MG63 (cell line): ENCODE results near the gene FFAR3. TPM values are rescaled to one million over a fixed set of nuclear protein-coding genes. Genes with fewer than 3 reads are reported as not detected.

ENCODE experiments used
- DNase-seq: peaks from one replicate; pipeline ENCODE4 v3.0.0-alpha.2; 2020
- H3K27me3 ChIP-seq: fragments of 250-450 bp; sonication (Bioruptor Pico); 2 replicates; pipeline ENCODE4 v1.5.1; 2020; ENCODE audit warnings: mild to moderate bottlenecking, moderate library complexity
- H3K36me3 ChIP-seq: fragments of 250-450 bp; sonication (Bioruptor Pico); 2 replicates; pipeline ENCODE4 v1.5.1; 2020; ENCODE audit warnings: mild to moderate bottlenecking, moderate library complexity
- H3K4me3 ChIP-seq: fragments of 250-450 bp; sonication (Bioruptor Pico); 2 replicates; pipeline ENCODE4 v1.5.1; 2020; ENCODE audit warnings: mild to moderate bottlenecking, moderate library complexity
- H3K9me3 ChIP-seq: fragments of 250-450 bp; sonication (Bioruptor Pico); 2 replicates; pipeline ENCODE4 v1.5.1; 2020; ENCODE audit warnings: mild to moderate bottlenecking, moderate library complexity
- total RNA-seq: library from RNA; depleted of rRNA; stranded (reverse); fragments of >200 nt; shearing (Covaris generic); gene quantifications from 2 replicates; pipeline ENCODE4 v1.2.3, GENCODE V29; 2014; ENCODE audit warnings: low replicate concordance; rRNA removed

The FFAR3 gene, protein sequence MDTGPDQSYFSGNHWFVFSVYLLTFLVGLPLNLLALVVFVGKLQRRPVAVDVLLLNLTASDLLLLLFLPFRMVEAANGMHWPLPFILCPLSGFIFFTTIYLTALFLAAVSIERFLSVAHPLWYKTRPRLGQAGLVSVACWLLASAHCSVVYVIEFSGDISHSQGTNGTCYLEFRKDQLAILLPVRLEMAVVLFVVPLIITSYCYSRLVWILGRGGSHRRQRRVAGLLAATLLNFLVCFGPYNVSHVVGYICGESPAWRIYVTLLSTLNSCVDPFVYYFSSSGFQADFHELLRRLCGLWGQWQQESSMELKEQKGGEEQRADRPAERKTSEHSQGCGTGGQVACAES
- total RNA-seq = not detected in 2 replicates

DNA sequence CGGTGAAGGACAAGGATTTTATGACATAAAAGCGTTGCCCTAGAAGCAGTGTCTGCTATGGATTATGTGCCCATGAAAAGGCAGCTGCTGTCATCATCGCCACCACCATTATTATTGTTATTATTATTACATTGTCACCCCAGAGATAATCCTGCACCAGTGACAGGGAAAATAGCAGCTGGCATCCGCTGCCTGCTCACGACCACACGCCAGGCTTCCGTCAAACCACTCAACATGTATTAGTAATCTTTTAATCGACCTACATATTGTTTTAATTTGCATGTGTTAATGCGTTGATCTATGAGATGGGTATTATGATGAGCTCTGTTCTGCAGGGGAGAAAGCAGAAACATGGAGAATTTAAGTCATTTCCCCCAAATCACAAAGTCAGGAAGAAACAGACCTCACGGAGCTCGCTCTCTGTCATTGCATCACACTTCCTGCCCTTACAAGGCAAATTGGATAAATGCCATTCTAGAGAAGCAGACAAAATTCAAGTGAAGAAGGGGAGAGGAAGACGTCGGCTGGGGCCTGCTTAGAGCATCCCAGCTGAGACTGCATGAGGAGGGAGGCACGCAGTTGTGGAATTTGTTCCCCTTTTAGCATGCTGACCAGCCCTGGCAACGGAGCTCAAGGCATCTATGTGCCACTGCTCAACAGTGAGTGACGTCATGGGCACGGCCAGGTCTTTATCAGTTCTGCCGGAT lies at the start of gene FFAR3:
FFAR3 (plus strand) TSS at position 594 of the 707 bp plus-strand sequence. CDS start 431 bp downstream, outside the sequence.
- Histone ChIP-seq H3K9me3 (no peaks in the 10 kb centered on the region), H3K4me3 (no peak within 1 kb of the TSS), H3K36me3 (no peaks in the 10 kb centered on the region), H3K27me3 (peaks cover 34% of the 10 kb centered on the region)
- no peak for DNase-seq

DNA sequence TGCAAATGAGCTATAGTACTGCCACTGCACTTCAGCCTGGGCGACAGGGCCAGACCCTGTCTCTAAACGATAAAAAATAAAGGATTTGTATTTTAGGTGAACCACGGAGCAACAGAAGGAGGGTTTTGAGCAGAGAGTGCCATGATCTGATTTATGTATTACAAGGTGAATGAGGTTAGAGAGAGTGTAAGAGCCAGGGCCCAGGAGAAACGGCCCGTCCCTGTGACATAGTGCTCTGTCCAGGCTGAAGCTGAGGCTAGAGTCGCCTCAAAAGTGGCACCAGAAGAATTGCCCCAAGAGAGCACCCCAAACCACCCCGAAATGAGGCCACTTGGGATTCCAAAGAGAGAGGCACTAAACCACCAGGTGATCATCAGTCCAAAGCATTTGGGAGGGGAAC lies 49.4 kb upstream of the FFAR3 start:
- H3K27me3 ChIP-seq = no peaks in the 10 kb centered on the region
- H3K36me3 ChIP-seq = no peaks in the 10 kb centered on the region
- H3K4me3 ChIP-seq = no peak overlapping the region
- H3K9me3 ChIP-seq = no peaks in the 10 kb centered on the region
- no peak for DNase-seq

DNA sequence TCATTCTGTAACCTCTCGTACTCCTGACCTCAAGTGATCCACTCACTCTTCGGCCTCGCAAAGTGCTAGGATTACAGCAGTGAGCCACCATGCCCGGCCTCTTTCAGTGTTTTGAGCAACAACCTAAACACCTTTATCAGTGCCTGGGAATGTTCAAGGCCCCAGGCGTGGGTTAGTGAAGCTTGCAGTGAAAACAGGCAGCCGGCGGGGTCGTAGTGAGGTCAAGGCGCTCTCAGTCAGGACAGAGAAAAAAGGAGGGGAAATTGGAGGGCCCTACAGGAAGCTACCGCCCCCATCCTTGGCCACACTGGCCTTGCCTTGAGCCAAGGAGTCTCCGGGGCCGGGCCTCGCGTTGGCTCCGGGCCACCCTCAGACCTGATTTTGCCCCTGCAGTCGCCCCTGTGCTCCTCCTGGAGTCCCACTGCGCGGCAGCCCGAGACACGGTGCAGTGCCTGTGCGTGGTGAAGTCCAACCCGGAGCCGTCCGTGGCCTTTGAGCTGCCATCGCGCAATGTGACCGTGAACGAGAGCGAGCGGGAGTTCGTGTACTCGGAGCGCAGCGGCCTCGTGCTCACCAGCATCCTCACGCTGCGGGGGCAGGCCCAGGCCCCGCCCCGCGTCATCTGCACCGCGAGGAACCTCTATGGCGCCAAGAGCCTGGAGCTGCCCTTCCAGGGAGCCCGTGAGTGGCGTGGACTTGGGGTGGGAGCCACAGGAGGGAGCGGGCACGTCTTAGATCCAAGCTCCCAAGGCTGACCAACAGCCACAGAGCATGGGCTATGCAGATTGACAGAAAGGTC lies 48.6 kb upstream of the FFAR3 start:
- Histone ChIP-seq H3K27me3 (no peaks in the 10 kb centered on the region), H3K4me3 (no peak overlapping the region), H3K36me3 (no peaks in the 10 kb centered on the region), H3K9me3 (no peaks in the 10 kb centered on the region)
- no peak for DNase-seq

DNA sequence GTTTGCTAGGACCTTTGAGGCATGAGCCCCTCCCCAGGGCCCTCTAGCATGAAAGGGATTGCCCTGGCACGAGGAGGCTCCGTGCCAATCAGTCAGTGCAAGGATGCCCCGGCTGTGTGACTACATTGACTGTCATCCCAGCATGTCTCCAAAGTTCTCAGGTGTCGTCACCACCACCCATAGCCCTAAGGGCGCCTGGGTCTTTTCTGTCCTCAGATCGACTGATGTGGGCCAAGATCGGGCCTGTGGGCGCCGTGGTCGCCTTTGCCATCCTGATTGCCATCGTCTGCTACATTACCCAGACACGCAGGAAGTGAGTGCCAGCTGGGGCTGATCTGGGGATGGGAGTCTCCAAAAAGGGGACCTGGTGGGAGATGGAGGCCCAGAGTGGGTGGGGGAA lies 47.9 kb upstream of the FFAR3 start:
- Histone ChIP-seq H3K27me3 (no peaks in the 10 kb centered on the region), H3K9me3 (no peaks in the 10 kb centered on the region), H3K4me3 (no peak overlapping the region), H3K36me3 (no peaks in the 10 kb centered on the region)
- DNase-seq = no peak

DNA sequence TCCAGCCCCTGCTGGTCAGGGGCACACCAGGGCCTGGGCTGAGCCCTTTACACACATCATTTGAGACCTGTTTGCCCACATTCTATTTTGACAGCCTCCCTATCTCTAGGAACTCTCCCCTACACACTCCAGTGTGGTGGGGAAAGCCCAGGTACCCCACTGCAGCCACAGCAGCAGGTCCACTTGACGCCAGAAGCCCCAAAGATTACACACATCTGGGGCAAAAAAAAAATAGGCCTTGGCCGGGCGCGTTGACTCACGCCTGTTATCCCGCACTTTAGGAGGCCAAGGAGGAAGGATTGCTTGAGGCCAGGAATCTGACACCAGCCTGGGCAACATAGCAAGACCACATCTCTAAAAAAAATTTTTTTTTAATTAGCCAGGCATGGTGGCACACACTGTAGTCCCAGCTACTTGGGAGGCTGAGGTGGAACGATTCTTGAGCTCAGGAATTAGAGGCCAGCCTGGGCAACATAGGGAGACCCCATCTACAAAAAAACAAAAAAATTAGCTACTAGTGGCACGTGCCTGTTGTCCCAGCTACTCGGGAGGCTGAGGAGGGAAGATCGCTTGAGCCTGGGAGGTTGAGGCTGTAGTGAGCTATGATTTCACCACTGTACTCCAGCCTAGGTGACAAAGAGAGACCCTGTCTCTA lies 47.3 kb upstream of the FFAR3 start:
- Histone ChIP-seq H3K36me3 (no peaks in the 10 kb centered on the region), H3K27me3 (no peaks in the 10 kb centered on the region), H3K4me3 (no peak overlapping the region), H3K9me3 (no peaks in the 10 kb centered on the region)
- DNase-seq = no peak

DNA sequence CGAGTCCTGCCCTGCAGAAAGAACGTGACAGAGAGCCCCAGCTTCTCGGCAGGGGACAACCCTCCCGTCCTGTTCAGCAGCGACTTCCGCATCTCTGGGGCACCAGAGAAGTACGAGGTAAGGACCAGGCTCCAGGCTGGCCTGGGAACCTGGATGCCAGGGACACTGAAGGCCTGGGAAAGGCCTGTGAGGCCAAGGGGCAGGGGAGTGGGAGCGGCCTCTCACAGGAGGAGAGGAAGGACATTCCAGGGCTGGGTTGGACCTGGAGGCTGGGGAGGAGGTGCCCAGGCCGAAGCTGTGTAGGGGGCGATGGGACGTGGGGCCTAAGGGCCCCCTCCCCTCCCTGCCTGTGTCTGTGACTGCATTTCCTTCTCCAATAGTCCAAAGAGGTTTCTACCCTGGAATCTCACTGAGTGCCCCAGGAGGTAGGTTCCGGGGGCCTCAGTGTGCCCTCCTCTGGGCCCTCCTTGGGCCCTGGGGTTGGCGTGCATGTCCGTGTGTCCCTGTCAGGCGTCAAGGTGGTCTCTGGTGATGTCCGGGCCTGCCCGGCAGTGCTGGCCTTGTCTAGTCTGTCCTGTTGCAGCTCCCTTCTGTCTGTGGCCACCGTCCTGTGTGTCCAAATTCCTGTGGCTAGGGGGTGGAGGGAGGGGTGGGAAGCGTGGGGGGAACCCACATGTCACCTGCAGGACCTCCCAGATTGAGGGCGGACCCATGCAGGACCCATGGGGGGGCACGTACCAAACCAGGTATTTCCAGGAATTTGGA lies 46.2 kb upstream of the FFAR3 start:
- no peak for DNase-seq
- no peak overlapping the region for H3K4me3 ChIP-seq

DNA sequence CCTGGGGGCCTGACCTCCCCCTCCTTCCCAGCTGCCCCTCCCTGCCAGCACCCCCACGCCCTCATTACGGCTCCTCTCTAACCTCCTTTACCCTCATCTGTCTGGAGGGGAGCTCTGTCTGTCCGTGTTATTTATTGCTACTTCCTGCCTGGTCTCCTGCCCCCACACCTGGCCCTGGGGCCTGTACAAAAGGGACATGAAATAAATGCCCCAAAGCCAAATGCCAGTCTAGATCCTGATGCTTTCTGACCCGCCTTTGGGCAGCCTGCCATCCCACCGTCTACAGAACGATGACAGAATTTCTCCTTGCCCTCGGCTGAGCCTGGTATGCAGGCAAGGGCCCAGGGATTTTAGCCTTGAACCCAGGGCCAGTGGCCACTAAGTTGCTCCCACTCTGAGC lies 44.7 kb upstream of the FFAR3 start:
- Histone ChIP-seq H3K27me3 (no peaks in the 10 kb centered on the region), H3K9me3 (no peaks in the 10 kb centered on the region), H3K4me3 (no peak overlapping the region), H3K36me3 (no peaks in the 10 kb centered on the region)
- peak; percentile 17 for DNase-seq

More for the DNA sequence above, 46.2 kb upstream of the FFAR3 start:
- Histone ChIP-seq H3K9me3 (no peaks in the 10 kb centered on the region), H3K36me3 (no peaks in the 10 kb centered on the region), H3K27me3 (no peaks in the 10 kb centered on the region)

DNA sequence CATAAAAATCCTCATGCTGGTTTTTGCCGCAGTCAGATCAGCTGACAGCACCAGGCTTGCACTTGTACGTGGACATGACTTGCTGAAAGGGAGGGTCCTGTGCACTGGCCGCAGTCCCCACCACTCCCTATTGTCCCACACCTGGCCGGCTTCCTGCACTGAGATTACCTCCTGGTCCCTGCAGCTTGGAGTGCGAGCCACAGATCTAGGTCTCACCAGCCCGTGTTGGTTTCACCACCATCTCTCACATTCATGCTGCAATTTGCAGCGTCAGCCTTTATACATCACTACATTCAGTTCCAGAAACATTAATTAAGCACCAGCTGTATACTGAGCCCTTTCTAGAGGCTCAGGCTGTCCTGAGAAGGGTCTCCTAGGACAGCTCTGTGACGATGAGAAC lies 44.2 kb upstream of the FFAR3 start:
- H3K9me3 ChIP-seq = no peaks in the 10 kb centered on the region
- DNase-seq = no peak
- no peak overlapping the region for H3K4me3 ChIP-seq
- H3K36me3 ChIP-seq = no peaks in the 10 kb centered on the region
- H3K27me3 ChIP-seq = no peaks in the 10 kb centered on the region

DNA sequence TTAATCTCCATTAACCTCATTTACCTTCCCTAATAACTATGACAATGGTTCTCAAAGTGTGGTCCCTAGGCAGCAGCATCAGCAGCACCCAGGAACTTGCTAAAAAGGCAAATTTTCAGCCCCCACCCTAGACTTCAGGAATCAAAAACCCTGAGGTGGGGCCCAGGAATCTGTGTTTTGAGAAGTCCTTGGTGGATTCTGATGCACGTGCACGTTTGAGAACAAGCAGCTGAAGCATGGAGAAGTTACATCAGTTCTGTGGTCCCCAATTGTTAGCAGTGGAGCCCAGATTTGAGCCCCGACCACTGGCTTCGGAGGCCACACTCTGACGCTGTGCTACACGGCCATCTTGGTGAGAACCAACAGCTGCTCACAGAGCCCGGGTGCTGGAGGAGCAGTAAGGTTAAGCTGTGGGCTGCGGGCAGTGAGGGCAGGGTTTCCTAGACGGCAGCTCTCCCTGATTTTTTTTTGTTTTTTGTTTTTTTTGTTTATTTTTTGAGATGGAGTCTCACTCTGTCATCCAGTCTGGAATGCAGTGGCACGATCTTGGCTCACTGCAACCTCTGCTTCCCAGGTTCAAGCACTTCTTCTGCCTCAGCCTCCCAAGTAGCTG lies 43.3 kb upstream of the FFAR3 start:
- no peaks in the 10 kb centered on the region for H3K27me3 ChIP-seq

DNA sequence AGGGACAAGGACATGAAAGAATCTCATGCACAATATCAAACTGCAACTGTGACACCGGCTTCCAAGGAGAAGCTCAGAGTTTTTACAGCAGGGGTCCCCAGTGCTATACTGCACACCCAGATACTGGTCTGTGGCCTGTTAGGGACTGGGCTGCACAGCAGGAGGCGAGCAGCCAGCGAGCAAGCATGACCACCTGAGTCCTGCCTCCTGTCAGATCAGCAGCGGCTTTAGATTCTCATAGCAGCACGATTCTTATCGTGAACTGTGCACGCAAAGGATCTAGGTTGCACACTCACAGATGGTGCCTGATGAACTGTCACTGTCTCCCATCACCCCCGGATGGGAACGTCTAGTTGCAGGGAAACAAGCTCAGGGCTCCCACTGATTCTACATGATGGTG lies 42.4 kb upstream of the FFAR3 start:
- no peak for DNase-seq
- Histone ChIP-seq H3K36me3 (no peaks in the 10 kb centered on the region), H3K4me3 (no peak overlapping the region), H3K9me3 (no peaks in the 10 kb centered on the region), H3K27me3 (no peaks in the 10 kb centered on the region)

More for the DNA sequence above, 43.3 kb upstream of the FFAR3 start:
- Histone ChIP-seq H3K9me3 (no peaks in the 10 kb centered on the region), H3K36me3 (no peaks in the 10 kb centered on the region), H3K4me3 (no peak overlapping the region)
- DNase-seq = no peak

DNA sequence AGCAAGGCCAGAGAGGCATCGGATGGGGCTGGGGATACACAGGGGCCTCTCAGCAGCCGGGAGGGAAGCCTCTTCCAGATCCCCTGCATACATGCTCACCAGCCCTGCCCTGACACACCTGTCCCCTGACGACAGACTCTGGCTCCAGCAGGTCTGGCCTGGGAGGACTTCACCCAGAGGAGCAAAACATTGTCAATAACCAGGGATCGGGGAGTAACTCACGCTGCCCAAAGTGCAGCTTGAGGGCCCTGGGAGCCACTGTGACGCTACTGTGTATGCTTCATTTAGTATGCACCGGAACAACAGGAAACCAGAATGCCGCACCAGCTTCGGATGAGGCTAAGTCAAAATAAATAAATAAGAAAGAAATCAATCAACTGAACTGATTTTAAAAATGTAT lies 41.7 kb upstream of the FFAR3 start:
- H3K36me3 ChIP-seq = no peaks in the 10 kb centered on the region
- no peak overlapping the region for H3K4me3 ChIP-seq
- DNase-seq = no peak
- no peaks in the 10 kb centered on the region for H3K27me3 ChIP-seq
- no peaks in the 10 kb centered on the region for H3K9me3 ChIP-seq

DNA sequence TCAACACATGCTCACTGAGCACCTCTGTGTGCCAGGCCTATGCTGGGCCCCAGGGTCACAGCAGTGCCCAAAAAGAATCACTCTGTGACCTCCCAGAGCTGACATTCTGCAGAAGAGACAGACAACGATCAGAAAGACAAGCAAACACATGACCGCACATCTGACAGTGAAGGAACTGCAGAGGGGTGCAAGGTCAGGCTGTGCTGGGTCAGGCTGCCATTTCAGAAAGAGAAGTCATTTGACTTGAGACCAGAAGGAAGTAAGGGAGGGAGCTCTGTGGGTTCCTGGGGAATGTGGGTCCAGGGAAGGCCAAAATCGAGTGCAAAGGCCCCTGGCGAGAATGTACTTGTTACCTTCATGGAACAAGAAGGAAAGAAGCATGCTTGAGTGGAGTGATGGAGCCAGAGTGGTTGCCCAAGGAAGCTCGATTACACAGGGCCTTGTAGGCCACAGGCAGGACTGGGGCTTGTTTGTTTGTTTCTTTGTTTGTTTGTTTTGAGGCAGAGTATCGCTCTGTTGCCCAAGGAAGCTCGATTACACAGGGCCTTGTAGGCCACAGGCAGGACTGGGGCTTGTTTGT lies 40.7 kb upstream of the FFAR3 start:
- Histone ChIP-seq H3K9me3 (no peaks in the 10 kb centered on the region), H3K27me3 (0 out of 2 replicates have a peak, but pooled peaks cover 2% of the 10 kb centered on the region)
- no peak for DNase-seq

DNA sequence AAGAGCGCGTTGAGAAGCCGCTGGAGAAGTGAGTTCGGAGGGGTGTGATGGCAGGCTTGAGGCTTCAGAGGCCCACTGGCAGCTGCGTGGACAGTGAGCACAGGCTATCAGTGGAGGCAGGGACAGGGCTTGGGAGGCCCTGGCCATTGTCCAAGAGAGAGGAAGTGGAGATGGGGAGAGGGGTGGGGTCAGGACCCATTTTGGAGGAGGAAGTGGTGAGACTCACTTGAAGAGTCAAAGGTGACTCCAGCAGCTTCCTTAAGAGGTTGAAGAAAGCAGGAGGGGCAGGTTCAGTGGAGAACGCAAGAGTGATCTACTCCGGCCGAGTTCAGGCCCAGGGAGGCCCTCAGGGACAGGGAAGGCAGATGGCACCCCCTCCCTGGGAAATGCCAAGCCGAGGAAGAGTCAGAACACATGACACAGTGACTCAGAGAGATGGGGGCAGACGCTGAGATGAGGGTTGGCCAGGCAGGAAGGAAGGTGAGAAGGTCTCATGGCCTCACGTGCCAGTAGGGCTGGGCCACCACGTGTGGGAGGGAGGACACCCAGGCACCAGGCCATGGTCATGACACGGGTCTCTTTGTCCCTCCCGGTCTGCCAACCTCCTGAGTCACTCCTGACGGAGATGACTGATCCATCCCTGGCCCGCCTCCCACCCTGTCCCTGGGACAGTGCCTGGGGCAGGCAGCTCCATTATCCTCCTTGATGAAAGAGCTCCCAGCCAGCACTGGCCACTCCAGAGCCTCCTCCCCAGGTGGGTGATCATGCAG lies 39.4 kb upstream of the FFAR3 start:
- Histone ChIP-seq H3K27me3 (0 out of 2 replicates have a peak, but pooled peaks cover 2% of the 10 kb centered on the region), H3K36me3 (no peaks in the 10 kb centered on the region), H3K4me3 (no peak overlapping the region), H3K9me3 (no peaks in the 10 kb centered on the region)
- DNase-seq = peak; percentile 94

More for the DNA sequence above, 40.7 kb upstream of the FFAR3 start:
- Histone ChIP-seq H3K36me3 (no peaks in the 10 kb centered on the region), H3K4me3 (no peak overlapping the region)

DNA sequence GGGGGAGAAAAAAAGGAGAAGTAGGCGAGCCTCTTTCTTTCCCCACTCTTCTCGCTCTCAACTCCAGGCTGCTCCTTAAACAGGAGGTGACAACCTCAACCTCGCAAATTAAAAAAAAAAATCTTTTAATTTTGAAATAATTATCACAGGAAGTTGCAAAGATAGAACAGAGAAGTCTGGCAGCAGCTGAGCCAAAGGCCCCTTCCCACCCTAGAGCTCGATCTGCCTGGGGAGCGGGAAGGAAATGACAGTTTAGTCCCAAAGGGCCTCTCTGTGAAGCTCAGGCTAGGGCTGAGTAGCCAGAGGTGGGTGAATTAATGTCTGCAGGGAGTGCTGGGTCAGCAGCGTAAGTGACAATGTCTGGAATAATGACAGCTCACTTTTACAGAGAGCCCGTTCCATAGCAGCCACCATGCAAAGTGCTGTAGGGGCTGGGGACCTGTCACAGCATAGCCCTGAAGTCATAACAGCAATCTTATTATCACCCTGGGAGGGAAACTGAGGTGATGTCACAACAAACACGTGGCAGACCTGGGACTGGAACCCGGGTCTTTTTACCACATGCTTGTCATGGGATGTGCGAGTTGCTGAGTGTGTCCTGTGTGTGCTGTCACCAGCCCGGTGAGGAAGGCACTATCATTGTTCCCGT lies 38.1 kb upstream of the FFAR3 start:
- H3K4me3 ChIP-seq = no peak overlapping the region
- H3K36me3 ChIP-seq = no peaks in the 10 kb centered on the region
- H3K9me3 ChIP-seq = no peaks in the 10 kb centered on the region
- no peak for DNase-seq
- peaks cover 6% of the 10 kb centered on the region; the same call in 1 of the 2 replicates for H3K27me3 ChIP-seq
